HepG2 (cell line): ENCODE measurements around the gene VWA7. TPM values are rescaled to one million over a fixed set of nuclear protein-coding genes. Genes with fewer than 3 reads are reported as not detected.
A peak's percentile ranks its signal among the peaks of the same experiment; 100 is the strongest.

ENCODE experiments used
- ARNTL ChIP-seq: sonication (generic); formaldehyde crosslinking; IDR thresholded peaks from 2 replicates; pipeline ENCODE4 v1.4.0; 2020; ENCODE audit warnings: mild to moderate bottlenecking, missing genetic modification reagents
- CSRNP2 ChIP-seq: sonication (generic); formaldehyde crosslinking; conservative IDR thresholded peaks from 2 replicates; pipeline ENCODE4 v1.8.0; 2022; ENCODE audit warnings: low read depth, missing genetic modification reagents
- ERF ChIP-seq: IDR thresholded peaks from 2 replicates; pipeline ENCODE4 v1.6.1; 2018; ENCODE audit warnings: missing biosample characterization, missing genetic modification reagents
- HOXD1 ChIP-seq: sonication (generic); formaldehyde crosslinking; IDR thresholded peaks from 2 replicates; pipeline ENCODE4 v1.5.0; 2020; ENCODE audit warnings: missing genetic modification reagents
- IKZF5 ChIP-seq: IDR thresholded peaks from 2 replicates; pipeline ENCODE4 v1.6.1; 2018; ENCODE audit warnings: missing genetic modification reagents, mild to moderate bottlenecking, missing compliant biosample characterization
- KDM4B ChIP-seq: sonication (generic); formaldehyde crosslinking; IDR thresholded peaks from 2 replicates; pipeline ENCODE4 v1.4.0; 2020; ENCODE audit warnings: missing genetic modification reagents
- KDM5B ChIP-seq: sonication (generic); formaldehyde crosslinking; IDR thresholded peaks from 2 replicates; pipeline ENCODE4 v1.4.0; 2020; ENCODE audit warnings: missing genetic modification reagents, mild to moderate bottlenecking, borderline replicate concordance
- NCOA1 ChIP-seq: sonication (generic); formaldehyde crosslinking; IDR thresholded peaks from 2 replicates; pipeline ENCODE4 v1.9.0; 2021; ENCODE audit warnings: missing genetic modification reagents
- PHF20 ChIP-seq: sonication (generic); formaldehyde crosslinking; IDR thresholded peaks from 2 replicates; pipeline ENCODE4 v1.5.0; 2020; ENCODE audit warnings: mild to moderate bottlenecking, missing genetic modification reagents
- SALL1 ChIP-seq: sonication (generic); formaldehyde crosslinking; IDR thresholded peaks from 2 replicates; pipeline ENCODE4 v1.8.0; 2022; ENCODE audit warnings: mild to moderate bottlenecking, missing genetic modification reagents
- SMAD3 ChIP-seq: sonication (generic); formaldehyde crosslinking; IDR thresholded peaks from 2 replicates; pipeline ENCODE4 v1.4.0; 2020; ENCODE audit warnings: missing genetic modification reagents
- TCF7 ChIP-seq: sonication (generic); IDR thresholded peaks from 2 replicates; pipeline ENCODE4 v1.6.1; 2016; ENCODE audit warnings: antibody characterized with exemption, low read depth
- TGIF2 ChIP-seq: IDR thresholded peaks from 2 replicates; pipeline ENCODE4 v1.6.1; 2016; ENCODE audit warnings: control low read depth, missing compliant biosample characterization
- ZBTB46 ChIP-seq: sonication (generic); formaldehyde crosslinking; IDR thresholded peaks from 2 replicates; pipeline ENCODE4 v1.4.0; 2020; ENCODE audit warnings: mild to moderate bottlenecking, missing genetic modification reagents, borderline replicate concordance
- ZFY ChIP-seq: sonication (generic); formaldehyde crosslinking; IDR thresholded peaks from 2 replicates; pipeline ENCODE4 v1.4.0; 2020; ENCODE audit warnings: missing genetic modification reagents
- ZNF557 ChIP-seq: sonication (generic); formaldehyde crosslinking; IDR thresholded peaks from 2 replicates; pipeline ENCODE4 v1.4.0; 2020; ENCODE audit warnings: missing genetic modification reagents
- ZNF563 ChIP-seq: sonication (generic); formaldehyde crosslinking; IDR thresholded peaks from 2 replicates; pipeline ENCODE4 v1.8.0; 2022; ENCODE audit warnings: mild to moderate bottlenecking, moderate library complexity, missing genetic modification reagents
- ZSCAN20 ChIP-seq: sonication (generic); formaldehyde crosslinking; IDR thresholded peaks from 2 replicates; pipeline ENCODE4 v1.4.0; 2020; ENCODE audit warnings: missing genetic modification reagents, mild to moderate bottlenecking, borderline replicate concordance
- polyA plus RNA-seq, 8 experiments: library from polyadenylated mRNA; depleted of rRNA in 3 of 8; stranded (reverse) in 7 of 8; unstranded in 1 of 8; fragments of >200 nt; fragmentation: Illumina TruSeq in 4 of 8; extraction: Trizol in 4 of 8; gene quantifications; 2 replicates each; pipeline versions ENCODE4 v1.2.1 to v1.2.3, GENCODE V29; 2011 to 2016; ENCODE audit warnings: low read depth in 4 of 8, missing spikeins in 1 of 8, mixed read lengths in 1 of 8; ENCODE audit not compliant: insufficient read depth in 1 of 8
- total RNA-seq, 5 experiments: library from RNA; depleted of rRNA; stranded (reverse); fragments of >200 nt; fragmentation: Illumina TruSeq; extraction: Trizol; gene quantifications; 2 replicates each; pipeline ENCODE4 v1.2.3, GENCODE V29; 2016; ENCODE audit warnings: low read depth in 1 of 5
- TF ChIP-seq, protein P1 (sequence below): sonication (generic); formaldehyde crosslinking; IDR thresholded peaks from 2 replicates; pipeline ENCODE4 v1.4.0; 2020; ENCODE audit warnings: mild to moderate bottlenecking, missing genetic modification reagents
- TF ChIP-seq, protein P2 (sequence below): sonication (generic); formaldehyde crosslinking; IDR thresholded peaks from 2 replicates; pipeline ENCODE4 v1.4.0; 2020; ENCODE audit warnings: low read depth, missing genetic modification reagents

VWA7 gene
- total and polyA plus RNA-seq, 2 of the 13 experiments (the other 11 are each of a cell fraction or from before 2014, with no cell fraction given), result 0.86 to 3.3 TPM

DNA sequence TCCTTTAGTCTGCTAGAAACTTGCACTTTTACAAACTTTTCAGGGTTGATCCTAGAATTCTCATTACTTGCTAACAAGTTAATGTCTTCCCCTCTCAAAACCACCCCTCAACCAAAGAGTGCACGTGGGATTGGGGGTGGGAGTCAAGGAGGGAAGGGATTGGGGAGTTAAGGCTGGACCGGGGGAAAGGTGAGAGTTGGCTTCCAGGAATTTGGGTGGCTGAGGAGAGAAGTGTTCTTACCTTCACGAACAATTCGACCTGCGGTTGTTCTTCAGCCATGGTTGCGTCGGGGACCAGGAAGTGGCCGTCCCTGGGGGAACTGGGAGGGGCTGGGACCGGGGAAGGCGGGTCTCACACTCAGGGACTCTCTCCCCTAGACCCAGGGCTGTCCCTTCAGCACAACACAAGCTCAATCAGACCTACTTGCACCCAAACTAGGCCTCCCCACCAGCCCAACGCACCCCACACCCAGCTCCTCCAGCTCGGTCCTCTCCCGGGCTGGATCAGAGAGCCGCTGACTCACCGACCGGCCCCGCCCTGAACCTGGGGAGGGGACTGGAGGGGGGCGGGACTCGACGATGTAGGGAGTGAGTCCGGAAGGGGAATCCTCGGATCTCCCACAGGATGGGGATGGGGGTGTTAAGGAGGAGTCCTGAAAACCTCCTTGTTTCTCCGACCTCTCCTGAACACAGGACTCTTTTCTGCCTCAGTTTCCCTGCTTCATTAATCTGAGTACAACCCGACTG lies 40.9 kb downstream of the VWA7 start, which contains the start of gene CLIC1 (continued):
- no peak for TF ChIP-seq CSRNP2 (CRISPR knock-in tag)
- TF ChIP-seq IKZF5 (CRISPR knock-in tag), result peak; percentile 94
- peak; percentile 82 for TF ChIP-seq KDM4B
- TF ChIP-seq NCOA1 (CRISPR knock-in tag), result peak; percentile 95
- TF ChIP-seq, protein P1, sequence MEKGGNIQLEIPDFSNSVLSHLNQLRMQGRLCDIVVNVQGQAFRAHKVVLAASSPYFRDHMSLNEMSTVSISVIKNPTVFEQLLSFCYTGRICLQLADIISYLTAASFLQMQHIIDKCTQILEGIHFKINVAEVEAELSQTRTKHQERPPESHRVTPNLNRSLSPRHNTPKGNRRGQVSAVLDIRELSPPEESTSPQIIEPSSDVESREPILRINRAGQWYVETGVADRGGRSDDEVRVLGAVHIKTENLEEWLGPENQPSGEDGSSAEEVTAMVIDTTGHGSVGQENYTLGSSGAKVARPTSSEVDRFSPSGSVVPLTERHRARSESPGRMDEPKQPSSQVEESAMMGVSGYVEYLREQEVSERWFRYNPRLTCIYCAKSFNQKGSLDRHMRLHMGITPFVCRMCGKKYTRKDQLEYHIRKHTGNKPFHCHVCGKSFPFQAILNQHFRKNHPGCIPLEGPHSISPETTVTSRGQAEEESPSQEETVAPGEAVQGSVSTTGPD (CRISPR knock-in tag), result no peak
- TF ChIP-seq ERF (CRISPR knock-in tag), result peak; percentile 72
- TF ChIP-seq ZNF557 (CRISPR knock-in tag), result 0 out of 2 replicates have a peak, but pooled peaks have one; percentile 27
- peak; percentile 89; the same call in 1 of the 2 replicates for TF ChIP-seq ZNF563
- TF ChIP-seq HOXD1 (CRISPR knock-in tag), result no peak
- peak; percentile 42; the same call in 1 of the 2 replicates for TF ChIP-seq KDM5B
- TF ChIP-seq ZSCAN20 (CRISPR knock-in tag), result peak; percentile 48; the same call in 1 of the 2 replicates
- peak; percentile 62; the same call in 1 of the 2 replicates for TF ChIP-seq PHF20 (CRISPR knock-in tag)
- peak; percentile 91 for TF ChIP-seq TGIF2 (CRISPR knock-in tag)
- TF ChIP-seq ARNTL (CRISPR knock-in tag), result no peak
- peak; percentile 71 for TF ChIP-seq SALL1 (CRISPR knock-in tag)
- peak; percentile 66; the same call in 1 of the 2 replicates for TF ChIP-seq ZFY (CRISPR knock-in tag)
- TF ChIP-seq SMAD3 (CRISPR knock-in tag), result peak; percentile 88
- TF ChIP-seq ZBTB46 (CRISPR knock-in tag), result no peak
- TF ChIP-seq, protein P2, sequence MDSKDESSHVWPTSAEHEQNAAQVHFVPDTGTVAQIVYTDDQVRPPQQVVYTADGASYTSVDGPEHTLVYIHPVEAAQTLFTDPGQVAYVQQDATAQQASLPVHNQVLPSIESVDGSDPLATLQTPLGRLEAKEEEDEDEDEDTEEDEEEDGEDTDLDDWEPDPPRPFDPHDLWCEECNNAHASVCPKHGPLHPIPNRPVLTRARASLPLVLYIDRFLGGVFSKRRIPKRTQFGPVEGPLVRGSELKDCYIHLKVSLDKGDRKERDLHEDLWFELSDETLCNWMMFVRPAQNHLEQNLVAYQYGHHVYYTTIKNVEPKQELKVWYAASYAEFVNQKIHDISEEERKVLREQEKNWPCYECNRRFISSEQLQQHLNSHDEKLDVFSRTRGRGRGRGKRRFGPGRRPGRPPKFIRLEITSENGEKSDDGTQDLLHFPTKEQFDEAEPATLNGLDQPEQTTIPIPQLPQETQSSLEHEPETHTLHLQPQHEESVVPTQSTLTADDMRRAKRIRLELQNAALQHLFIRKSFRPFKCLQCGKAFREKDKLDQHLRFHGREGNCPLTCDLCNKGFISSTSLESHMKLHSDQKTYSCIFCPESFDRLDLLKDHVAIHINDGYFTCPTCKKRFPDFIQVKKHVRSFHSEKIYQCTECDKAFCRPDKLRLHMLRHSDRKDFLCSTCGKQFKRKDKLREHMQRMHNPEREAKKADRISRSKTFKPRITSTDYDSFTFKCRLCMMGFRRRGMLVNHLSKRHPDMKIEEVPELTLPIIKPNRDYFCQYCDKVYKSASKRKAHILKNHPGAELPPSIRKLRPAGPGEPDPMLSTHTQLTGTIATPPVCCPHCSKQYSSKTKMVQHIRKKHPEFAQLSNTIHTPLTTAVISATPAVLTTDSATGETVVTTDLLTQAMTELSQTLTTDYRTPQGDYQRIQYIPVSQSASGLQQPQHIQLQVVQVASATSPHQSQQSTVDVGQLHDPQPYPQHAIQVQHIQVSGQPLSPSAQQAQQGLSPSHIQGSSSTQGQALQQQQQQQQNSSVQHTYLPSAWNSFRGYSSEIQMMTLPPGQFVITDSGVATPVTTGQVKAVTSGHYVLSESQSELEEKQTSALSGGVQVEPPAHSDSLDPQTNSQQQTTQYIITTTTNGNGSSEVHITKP, result peak; percentile 96
- TF ChIP-seq TCF7, result 0 out of 2 replicates have a peak, but pooled peaks have one; percentile 34
